SH-SY5Y (cell line): ENCODE measurements around the gene C6orf141.

Experiments
- GATA2 ChIP-seq: IDR thresholded peaks from 2 replicates; pipeline ENCODE4 v1.6.1; 2011; ENCODE audit warnings: mild to moderate bottlenecking, low read depth, low read length
- GATA3 ChIP-seq: IDR thresholded peaks from 2 replicates; pipeline ENCODE4 v1.6.1; 2011; ENCODE audit warnings: low read depth, mild to moderate bottlenecking, low read length, moderate library complexity

DNA sequence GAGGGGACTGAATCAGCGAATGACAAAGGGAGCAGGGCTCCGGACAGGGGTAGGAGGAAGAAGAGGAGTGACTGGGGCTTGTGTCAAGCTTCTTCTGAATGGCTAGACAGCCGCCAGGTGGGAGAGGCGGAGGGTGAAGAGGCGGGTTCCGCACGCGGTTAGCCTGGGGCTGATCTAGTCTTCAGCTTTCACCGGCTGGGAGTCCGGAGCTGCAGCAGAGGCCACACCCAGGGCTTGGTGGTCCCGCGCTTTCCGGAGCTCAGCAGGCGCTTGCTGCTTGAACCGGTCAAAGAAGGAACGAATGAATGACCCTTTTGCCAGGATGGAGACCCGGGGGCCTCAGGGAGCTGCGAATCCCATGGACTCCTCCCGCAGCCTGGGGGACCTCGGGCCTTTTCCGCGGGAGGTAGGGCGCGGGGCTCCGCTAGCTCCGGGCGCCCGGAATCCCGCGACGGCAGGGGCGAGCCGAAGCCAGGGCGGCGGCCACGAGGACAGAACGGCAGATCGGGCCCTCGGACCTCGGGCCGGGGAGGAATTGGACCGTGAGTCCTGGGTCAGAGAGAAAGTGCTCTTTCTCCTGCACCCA, at the start of gene C6orf141:
- no peak for TF ChIP-seq GATA2
- no peak for TF ChIP-seq GATA3
